Measurements from ENCODE around the gene CADM1.

- TF ChIP-seq CTCF (IDR thresholded peaks at IDR 0.05; ENCODE audit: low read depth, low read length, poor library complexity, severe bottlenecking) (no peak), EZH2phosphoT487 (IDR thresholded peaks at IDR 0.05; ENCODE audit: borderline replicate concordance, low read length) (no peak)
Observed at GRCh38 chr11:115147243-115147807, 356.9 kb downstream of the CADM1 start.
